Dermis blood vessel endothelial cell (primary cell): ENCODE measurements around the gene MYD88. TPM values are rescaled to one million over a fixed set of nuclear protein-coding genes. Genes with fewer than 3 reads are reported as not detected.

Experiments used
- DNase-seq: peaks from one replicate; pipeline ENCODE4 v3.0.0; 2010
- total RNA-seq: library from RNA; depleted of rRNA; stranded (reverse); fragments of >200 nt; gene quantifications from 2 replicates; pipeline ENCODE4 v1.2.3, GENCODE V29; 2014

The MYD88 gene
- total RNA-seq, 1 donor from 2014 or later, result 29.3 TPM

GRCh38 chr3:38168151-38169026, 29.9 kb downstream of the MYD88 start:
- DNase-seq, result no peak

- no peak for DNase-seq
Observed at GRCh38 chr3:38169027-38169317, 30.5 kb downstream of the MYD88 start.

- DNase-seq, result no peak
Observed at GRCh38 chr3:38170722-38171121, 32.3 kb downstream of the MYD88 start.

GRCh38 chr3:38171622-38172021, 33.2 kb downstream of the MYD88 start:
- no peak for DNase-seq

GRCh38 chr3:38173834-38174418, 35.5 kb downstream of the MYD88 start:
- no peak for DNase-seq

- no peak for DNase-seq
Observed at GRCh38 chr3:38177181-38177580, 38.7 kb downstream of the MYD88 start.

- DNase-seq, result no peak
Observed at GRCh38 chr3:38186781-38187180, 48.3 kb downstream of the MYD88 start.

- no peak for DNase-seq
Observed at GRCh38 chr3:38190481-38190881, 52.0 kb downstream of the MYD88 start.

Other genes with a start within 250 kb of the MYD88 start
- 8.0 and 8.7 TPM in 2 replicates for gene VILL, start 147.9 kb upstream of the MYD88 start, total RNA-seq
- 19.7 and 20.4 TPM in 2 replicates for gene PLCD1, start 109.0 kb upstream of the MYD88 start, total RNA-seq
- gene DLEC1, start 99.5 kb upstream of the MYD88 start, total RNA-seq, result under 0.01 TPM in 1 of 2 replicates, not detected in the other
- gene ACAA1, start 1.5 kb upstream of the MYD88 start, total RNA-seq, result 27.2 and 42.5 TPM in 2 replicates
- 35.2 and 41.2 TPM in 2 replicates for gene OXSR1, start 26.9 kb downstream of the MYD88 start, total RNA-seq
- 0.17 and 0.19 TPM in 2 replicates for gene SLC22A13, start 127.2 kb downstream of the MYD88 start, total RNA-seq
- 0.17 TPM in 1 of 2 replicates, not detected in the other for gene SLC22A14, start 143.6 kb downstream of the MYD88 start, total RNA-seq
- 1.7 and 2.1 TPM in 2 replicates for gene XYLB, start 208.1 kb downstream of the MYD88 start, total RNA-seq